ENCODE data around the gene SCNM1.
"Not testable (repeated sequence)": the region's sequence is repeated elsewhere in the genome, so short reads cannot be mapped to it uniquely, and the experiment has no call there.

SCNM1 gene

DNA sequence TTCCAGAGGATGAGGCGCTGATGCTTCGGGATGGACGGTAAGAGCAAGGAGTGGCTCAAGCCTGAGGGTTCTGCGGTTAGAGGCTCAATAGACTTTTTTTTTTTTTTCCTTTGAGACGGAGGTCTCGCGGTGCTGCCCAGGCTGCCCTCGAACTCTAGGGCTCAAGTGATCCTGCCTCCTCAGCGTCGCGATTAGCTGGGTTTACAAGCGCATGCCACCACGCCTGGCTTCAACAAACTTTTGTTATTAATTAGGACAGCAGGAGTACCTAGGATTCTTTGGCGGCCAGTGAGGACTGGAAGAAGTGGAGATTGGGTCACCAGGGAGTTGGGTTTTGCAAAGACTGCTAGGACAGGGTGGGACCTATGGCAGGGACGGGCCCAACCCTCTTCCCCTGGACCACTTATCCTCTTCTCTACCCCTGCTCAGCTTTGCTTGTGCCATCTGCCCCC is 587 bp downstream of the SCNM1 start:
- peaks cover 27 to 30% of the 10 kb centered on the region in 2 donors for H3K36me3 ChIP-seq (ENCODE audit: control insufficient read depth in 2 of 2, insufficient read depth in 2 of 2, low read length in 2 of 2)
- H3K27me3 ChIP-seq (ENCODE audit: control insufficient read depth in 2 of 2, insufficient read depth in 2 of 2, low read length in 2 of 2): no peaks in the 10 kb centered on the region
- peak overlapping the region; percentile 78 to 100 for H3K4me3 ChIP-seq (ENCODE audit: low read length in 2 of 2)
- H3K27ac ChIP-seq (ENCODE audit: low read depth in 2 of 2, low read length in 2 of 2): peak overlapping the region in 1 of 2 donors; percentile 82
- peak overlapping the region; percentile 83 to 96 for H3K9ac ChIP-seq (ENCODE audit: low read depth in 1 of 2, low read length in 2 of 2)
- H3K9me3 ChIP-seq (ENCODE audit: control insufficient read depth in 2 of 2, low read length in 2 of 2): no peaks in the 10 kb centered on the region
- H3K4me1 ChIP-seq (ENCODE audit: control insufficient read depth in 2 of 2, insufficient read depth in 2 of 2, low read length in 2 of 2): peaks cover 13 to 18% of the 10 kb centered on the region in 2 donors

DNA sequence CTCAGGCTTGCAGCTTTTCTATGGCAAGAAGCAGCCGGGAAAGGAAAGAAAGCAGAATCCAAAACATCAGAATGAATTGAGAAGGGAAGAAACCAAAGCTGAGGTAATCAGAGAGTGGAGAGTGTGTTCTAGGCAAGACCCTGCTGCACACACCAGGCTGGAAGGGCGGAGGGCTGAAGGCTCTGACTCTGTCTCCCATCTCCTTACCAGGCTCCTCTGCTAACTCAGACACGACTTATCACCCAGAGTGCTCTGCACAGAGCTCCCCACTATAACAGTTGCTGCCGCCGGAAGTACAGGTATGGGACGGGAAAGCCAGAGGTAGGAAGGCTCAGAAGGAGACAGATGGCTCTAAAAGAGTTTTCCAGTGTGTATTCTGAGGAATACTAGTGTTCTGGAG is 1.2 kb downstream of the SCNM1 start:
- peaks cover 23 to 28% of the 10 kb centered on the region in 2 donors for H3K36me3 ChIP-seq (ENCODE audit: control insufficient read depth in 2 of 2, insufficient read depth in 2 of 2, low read length in 2 of 2)
- H3K27me3 ChIP-seq (ENCODE audit: control insufficient read depth in 2 of 2, insufficient read depth in 2 of 2, low read length in 2 of 2): no peaks in the 10 kb centered on the region
- peak overlapping the region; percentile 78 to 100 for H3K4me3 ChIP-seq (ENCODE audit: low read length in 2 of 2)
- no peak overlapping the region for H3K27ac ChIP-seq (ENCODE audit: low read depth in 2 of 2, low read length in 2 of 2)
- H3K9me3 ChIP-seq (ENCODE audit: control insufficient read depth in 2 of 2, low read length in 2 of 2): no peaks in the 10 kb centered on the region
- H3K9ac ChIP-seq (ENCODE audit: low read depth in 1 of 2, low read length in 2 of 2): no peak overlapping the region
- peaks cover 13 to 18% of the 10 kb centered on the region in 2 donors for H3K4me1 ChIP-seq (ENCODE audit: control insufficient read depth in 2 of 2, insufficient read depth in 2 of 2, low read length in 2 of 2)

DNA sequence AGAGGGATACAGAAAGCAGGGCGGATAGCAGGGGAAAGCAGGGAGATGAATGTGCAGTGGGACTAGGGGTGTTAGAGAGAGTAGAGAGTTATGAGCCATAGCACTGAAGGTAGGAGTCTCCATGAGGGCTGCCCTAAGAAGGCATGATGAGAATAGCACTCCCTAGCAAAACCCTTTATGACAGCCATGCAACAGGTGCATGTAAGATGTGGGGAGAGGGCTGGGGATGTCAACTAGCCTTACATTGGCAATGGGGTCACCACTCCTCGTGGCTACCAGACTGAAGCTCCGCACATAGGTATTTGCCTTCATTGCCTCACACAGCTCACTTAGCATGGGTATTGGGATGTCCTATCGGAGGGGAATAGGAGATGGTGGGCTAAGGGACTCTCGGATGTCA is 5.2 kb downstream of the SCNM1 start:
- H3K27ac ChIP-seq (ENCODE audit: low read depth in 2 of 2, low read length in 2 of 2): no peak overlapping the region
- H3K9me3 ChIP-seq (ENCODE audit: control insufficient read depth in 2 of 2, low read length in 2 of 2): no peaks in the 10 kb centered on the region
- no peaks in the 10 kb centered on the region for H3K27me3 ChIP-seq (ENCODE audit: control insufficient read depth in 2 of 2, insufficient read depth in 2 of 2, low read length in 2 of 2)
- H3K4me1 ChIP-seq (ENCODE audit: control insufficient read depth in 2 of 2, insufficient read depth in 2 of 2, low read length in 2 of 2): peaks cover 7 to 10% of the 10 kb centered on the region in 2 donors
- no peak overlapping the region for H3K9ac ChIP-seq (ENCODE audit: low read depth in 1 of 2, low read length in 2 of 2)
- peaks cover 31 to 55% of the 10 kb centered on the region in 2 donors for H3K36me3 ChIP-seq (ENCODE audit: control insufficient read depth in 2 of 2, insufficient read depth in 2 of 2, low read length in 2 of 2)
- H3K4me3 ChIP-seq (ENCODE audit: low read length in 2 of 2): no peak overlapping the region

DNA sequence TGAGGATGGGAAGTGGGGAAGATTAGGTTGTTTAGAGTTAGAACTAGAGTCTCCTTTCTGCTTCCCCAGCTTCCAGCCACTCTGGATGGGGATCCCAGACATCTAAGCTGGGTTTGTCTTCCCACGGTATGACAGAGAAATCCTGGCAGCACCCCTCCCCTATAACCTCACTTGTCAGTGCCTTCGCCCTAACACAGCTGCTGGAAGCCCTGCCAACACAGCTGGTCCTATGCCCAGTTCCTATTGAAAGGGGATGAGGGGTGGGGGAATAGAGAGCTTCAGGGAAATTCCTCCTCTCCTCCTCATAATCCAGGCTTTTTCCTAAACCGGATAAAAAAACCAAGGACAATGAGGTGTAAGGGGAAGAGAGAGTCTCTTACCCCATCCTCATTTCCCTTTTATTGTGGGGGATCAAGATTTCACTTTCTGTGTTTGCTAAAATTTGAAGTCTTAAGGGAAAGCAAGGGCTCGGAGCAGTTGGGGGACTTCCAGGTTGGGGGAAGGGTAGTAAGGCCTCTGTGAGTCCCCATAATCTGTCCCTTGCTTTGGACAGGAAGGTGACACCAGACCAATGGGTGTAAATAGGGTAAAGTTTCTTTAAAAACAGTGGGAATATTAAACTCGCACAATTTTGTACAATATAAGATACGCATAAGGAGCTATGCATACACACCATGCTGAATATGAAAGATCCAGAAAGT is 9.2 kb downstream of the SCNM1 start:
- H3K9me3 ChIP-seq (ENCODE audit: control insufficient read depth in 2 of 2, low read length in 2 of 2): no peaks in the 10 kb centered on the region
- no peaks in the 10 kb centered on the region for H3K4me1 ChIP-seq (ENCODE audit: control insufficient read depth in 2 of 2, insufficient read depth in 2 of 2, low read length in 2 of 2)
- no peak overlapping the region for H3K9ac ChIP-seq (ENCODE audit: low read depth in 1 of 2, low read length in 2 of 2)
- no peak overlapping the region for H3K4me3 ChIP-seq (ENCODE audit: low read length in 2 of 2)
- peaks cover 49 to 69% of the 10 kb centered on the region in 2 donors for H3K36me3 ChIP-seq (ENCODE audit: control insufficient read depth in 2 of 2, insufficient read depth in 2 of 2, low read length in 2 of 2)
- no peak overlapping the region for H3K27ac ChIP-seq (ENCODE audit: low read depth in 2 of 2, low read length in 2 of 2)
- H3K27me3 ChIP-seq (ENCODE audit: control insufficient read depth in 2 of 2, insufficient read depth in 2 of 2, low read length in 2 of 2): no peaks in the 10 kb centered on the region

DNA sequence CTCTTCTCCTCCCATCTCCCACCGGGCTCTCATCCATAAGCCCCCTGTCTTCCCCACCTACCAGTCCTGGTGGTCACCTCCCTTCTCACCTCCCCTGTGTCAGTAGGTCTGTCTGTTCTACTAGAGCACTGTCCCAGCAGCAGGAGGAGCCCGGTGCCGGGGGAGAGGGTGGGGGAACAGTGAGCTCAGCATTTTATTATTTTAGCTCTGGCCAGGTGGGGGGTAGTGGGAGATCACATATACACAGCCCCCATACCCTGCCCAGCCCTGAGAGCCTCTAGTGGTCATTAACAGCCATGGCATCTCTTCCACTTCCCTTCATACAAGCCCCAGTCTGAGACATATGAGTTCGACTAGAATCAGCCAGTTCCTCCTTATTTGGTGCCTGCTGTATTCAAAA is 9.9 kb downstream of the SCNM1 start, which contains the start of gene TMOD4:
TMOD4 (minus strand) TSS at position 119 of the 400 bp plus-strand sequence. CDS start 1,106 bp downstream, outside the sequence.
- no peak within 1 kb of the TSS for H3K27ac ChIP-seq (ENCODE audit: low read depth in 2 of 2, low read length in 2 of 2)
- H3K9ac ChIP-seq (ENCODE audit: low read depth in 1 of 2, low read length in 2 of 2): no peak within 1 kb of the TSS
- no peaks in the 10 kb centered on the region for H3K9me3 ChIP-seq (ENCODE audit: control insufficient read depth in 2 of 2, low read length in 2 of 2)
- H3K4me1 ChIP-seq (ENCODE audit: control insufficient read depth in 2 of 2, insufficient read depth in 2 of 2, low read length in 2 of 2): no peaks in the 10 kb centered on the region
- peaks cover 49 to 66% of the 10 kb centered on the region in 2 donors for H3K36me3 ChIP-seq (ENCODE audit: control insufficient read depth in 2 of 2, insufficient read depth in 2 of 2, low read length in 2 of 2)
- no peaks in the 10 kb centered on the region for H3K27me3 ChIP-seq (ENCODE audit: control insufficient read depth in 2 of 2, insufficient read depth in 2 of 2, low read length in 2 of 2)
- no peak within 1 kb of the TSS for H3K4me3 ChIP-seq (ENCODE audit: low read length in 2 of 2)

DNA sequence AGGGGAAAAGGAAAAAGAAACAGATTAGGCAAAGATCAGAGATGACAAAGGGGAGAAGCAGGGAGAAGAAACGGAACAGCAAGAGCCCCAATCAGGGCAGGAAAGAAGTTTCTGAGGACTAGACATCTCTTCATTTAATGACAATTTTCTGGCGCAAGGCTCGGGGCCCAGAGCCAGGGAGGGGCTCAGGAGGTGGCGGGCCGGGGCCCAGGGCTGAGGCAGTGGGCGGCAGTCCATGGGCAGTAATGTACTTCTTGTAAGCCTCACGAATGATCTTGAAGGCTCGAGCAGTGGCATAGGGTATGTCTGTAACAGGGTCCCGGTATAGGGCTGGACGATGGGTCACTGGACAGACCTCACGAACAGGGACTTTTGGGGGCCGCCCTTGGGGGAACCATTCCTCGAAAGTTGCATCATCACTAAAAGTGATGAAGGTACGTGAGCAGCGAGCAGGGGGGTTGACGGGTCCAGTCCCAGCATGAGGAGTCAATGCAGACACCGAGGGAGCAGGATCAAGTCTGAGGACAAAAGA is 10.6 kb downstream of the SCNM1 start:
- H3K4me3 ChIP-seq (ENCODE audit: low read length in 2 of 2): no peak overlapping the region
- no peak overlapping the region for H3K9ac ChIP-seq (ENCODE audit: low read depth in 1 of 2, low read length in 2 of 2)
- no peak overlapping the region for H3K27ac ChIP-seq (ENCODE audit: low read depth in 2 of 2, low read length in 2 of 2)
- no peaks in the 10 kb centered on the region for H3K4me1 ChIP-seq (ENCODE audit: control insufficient read depth in 2 of 2, insufficient read depth in 2 of 2, low read length in 2 of 2)
- H3K27me3 ChIP-seq (ENCODE audit: control insufficient read depth in 2 of 2, insufficient read depth in 2 of 2, low read length in 2 of 2): no peaks in the 10 kb centered on the region
- H3K36me3 ChIP-seq (ENCODE audit: control insufficient read depth in 2 of 2, insufficient read depth in 2 of 2, low read length in 2 of 2): peaks cover 48 to 67% of the 10 kb centered on the region in 2 donors
- no peaks in the 10 kb centered on the region for H3K9me3 ChIP-seq (ENCODE audit: control insufficient read depth in 2 of 2, low read length in 2 of 2)

DNA sequence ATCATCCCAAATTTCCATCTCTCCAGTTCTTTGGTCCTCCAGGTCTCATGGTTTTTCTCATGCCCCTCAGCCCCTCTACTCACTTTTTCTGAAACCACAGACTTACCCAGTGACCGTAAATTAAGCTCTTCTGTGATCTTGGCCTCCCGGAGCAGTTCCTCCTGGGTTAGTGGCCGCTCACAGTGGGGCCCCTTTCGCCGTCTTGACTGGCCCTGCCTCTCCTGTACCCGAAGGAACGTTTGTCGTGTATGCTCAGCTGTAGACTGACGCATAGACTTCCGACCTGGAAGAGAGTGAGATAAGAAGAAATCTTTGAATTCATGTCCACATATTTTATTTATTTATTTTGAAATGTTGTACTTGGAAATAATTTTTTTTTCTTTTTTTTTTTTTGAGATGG is 18.3 kb downstream of the SCNM1 start:
- Histone ChIP-seq H3K9me3 (ENCODE audit: control insufficient read depth in 2 of 2, low read length in 2 of 2) (no peaks in the 10 kb centered on the region), H3K4me1 (ENCODE audit: control insufficient read depth in 2 of 2, insufficient read depth in 2 of 2, low read length in 2 of 2) (peaks cover 7 to 8% of the 10 kb centered on the region in 2 donors), H3K27me3 (ENCODE audit: control insufficient read depth in 2 of 2, insufficient read depth in 2 of 2, low read length in 2 of 2) (no peaks in the 10 kb centered on the region)

DNA sequence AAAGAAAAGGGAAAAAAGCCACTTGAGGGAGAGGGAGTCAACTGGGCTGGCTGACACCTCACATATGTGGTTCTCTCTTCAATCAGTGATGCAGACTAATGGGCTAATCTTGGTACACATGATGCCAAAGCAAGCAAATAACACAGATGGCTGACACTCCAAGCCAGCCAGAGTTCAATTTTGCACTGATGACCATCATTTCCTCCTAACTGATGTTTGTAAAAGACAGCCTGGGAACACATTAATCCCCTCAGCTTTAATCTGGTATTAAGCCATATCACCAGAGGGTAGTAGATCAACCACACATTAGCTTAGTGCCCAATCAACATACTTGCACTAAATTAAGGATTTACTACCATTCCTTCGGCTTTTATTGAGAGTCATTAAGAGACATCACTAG is 21.3 kb downstream of the SCNM1 start:
- Histone ChIP-seq H3K36me3 (ENCODE audit: control insufficient read depth in 2 of 2, insufficient read depth in 2 of 2, low read length in 2 of 2) (peaks cover 25 to 29% of the 10 kb centered on the region in 2 donors), H3K9me3 (ENCODE audit: control insufficient read depth in 2 of 2, low read length in 2 of 2) (no peaks in the 10 kb centered on the region), H3K9ac (ENCODE audit: low read depth in 1 of 2, low read length in 2 of 2) (no peak overlapping the region), H3K4me3 (ENCODE audit: low read length in 2 of 2) (no peak overlapping the region), H3K27ac (ENCODE audit: low read depth in 2 of 2, low read length in 2 of 2) (no peak overlapping the region), H3K4me1 (ENCODE audit: control insufficient read depth in 2 of 2, insufficient read depth in 2 of 2, low read length in 2 of 2) (peaks cover 10% of the 10 kb centered on the region in 2 donors), H3K27me3 (ENCODE audit: control insufficient read depth in 2 of 2, insufficient read depth in 2 of 2, low read length in 2 of 2) (no peaks in the 10 kb centered on the region)

More for the DNA sequence above, 18.3 kb downstream of the SCNM1 start:
- Histone ChIP-seq H3K36me3 (ENCODE audit: control insufficient read depth in 2 of 2, insufficient read depth in 2 of 2, low read length in 2 of 2) (peaks cover 44 to 48% of the 10 kb centered on the region in 2 donors), H3K4me3 (ENCODE audit: low read length in 2 of 2) (no peak overlapping the region), H3K9ac (ENCODE audit: low read depth in 1 of 2, low read length in 2 of 2) (no peak overlapping the region), H3K27ac (ENCODE audit: low read depth in 2 of 2, low read length in 2 of 2) (no peak overlapping the region)

DNA sequence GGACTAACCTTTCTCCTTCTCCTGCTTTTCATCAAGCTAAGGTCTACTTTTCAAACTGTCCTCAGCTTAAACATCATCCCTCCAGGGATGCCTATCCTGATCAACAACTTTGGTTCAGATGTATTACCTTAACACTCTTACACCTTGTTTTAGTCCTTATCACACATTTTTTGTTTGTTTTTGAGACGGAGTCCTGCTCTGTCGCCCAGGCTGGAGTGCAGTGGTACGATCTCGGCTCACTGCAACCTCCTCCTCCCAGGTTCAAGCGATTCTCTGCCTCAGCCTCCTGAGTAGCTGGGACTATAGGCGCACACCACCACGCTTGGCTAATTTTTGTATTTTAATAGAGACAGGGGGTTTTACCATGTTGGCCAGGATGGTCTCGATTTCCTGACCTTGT is 22.7 kb downstream of the SCNM1 start:
- not testable (repeated sequence) for H3K9ac ChIP-seq (ENCODE audit: low read depth in 1 of 2, low read length in 2 of 2); H3K9me3 ChIP-seq (ENCODE audit: control insufficient read depth in 2 of 2, low read length in 2 of 2); H3K27ac ChIP-seq (ENCODE audit: low read depth in 2 of 2, low read length in 2 of 2); H3K27me3 ChIP-seq (ENCODE audit: control insufficient read depth in 2 of 2, insufficient read depth in 2 of 2, low read length in 2 of 2)
- Histone ChIP-seq H3K4me1 (ENCODE audit: control insufficient read depth in 2 of 2, insufficient read depth in 2 of 2, low read length in 2 of 2) (peaks cover 10% of the 10 kb centered on the region in 2 donors), H3K4me3 (ENCODE audit: low read length in 2 of 2) (peak overlapping the region; percentile 85 to 94), H3K36me3 (ENCODE audit: control insufficient read depth in 2 of 2, insufficient read depth in 2 of 2, low read length in 2 of 2) (peaks cover 13 to 17% of the 10 kb centered on the region in 2 donors)

DNA sequence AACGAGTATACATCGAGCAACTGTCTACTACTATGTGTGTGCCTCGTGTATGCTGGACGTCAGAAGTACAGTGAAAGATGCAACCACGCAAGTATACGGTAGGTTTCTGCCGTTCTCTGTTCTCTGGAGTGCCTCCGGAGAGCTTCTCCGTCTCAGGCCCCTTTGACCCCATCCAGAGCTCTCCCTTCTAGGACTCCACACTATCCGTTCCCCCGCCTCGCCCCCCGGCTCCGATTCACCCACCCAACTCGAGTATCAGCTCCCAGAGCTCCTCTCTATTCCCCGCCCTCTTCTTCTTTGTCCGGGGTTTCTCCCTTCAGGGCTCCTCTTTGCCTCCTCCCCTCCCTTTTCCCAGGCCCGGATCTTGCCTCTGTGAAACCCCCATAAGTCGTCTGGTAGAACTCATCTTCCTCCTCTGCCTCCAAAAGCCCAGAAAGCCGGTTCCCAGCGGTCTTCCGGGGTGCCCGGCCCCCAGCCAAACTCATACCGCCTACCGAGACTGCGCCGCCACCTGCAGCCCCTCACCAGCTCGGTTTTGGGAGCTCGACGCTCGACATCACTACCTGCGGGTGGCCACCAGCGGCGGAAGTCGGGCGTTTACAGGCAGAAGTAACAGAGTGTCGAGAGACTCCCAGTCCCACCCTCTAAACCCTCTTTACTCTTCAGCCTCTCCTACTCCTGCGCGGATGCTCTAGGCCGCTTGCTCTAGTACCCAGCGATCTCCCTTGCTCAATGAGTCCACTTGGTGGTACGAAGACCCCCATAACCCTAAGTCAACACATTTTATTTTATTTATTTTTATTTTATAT is 23.9 kb downstream of the SCNM1 start, which contains the start of gene VPS72:
VPS72 (minus strand) TSS at position 561 of the 809 bp plus-strand sequence; CDS start at position 485, 76 bp downstream.
- Histone ChIP-seq H3K9ac (ENCODE audit: low read depth in 1 of 2, low read length in 2 of 2) (peak within 1 kb of the TSS; percentile 89 to 92), H3K27ac (ENCODE audit: low read depth in 2 of 2, low read length in 2 of 2) (peak within 1 kb of the TSS; percentile 73 to 75), H3K27me3 (ENCODE audit: control insufficient read depth in 2 of 2, insufficient read depth in 2 of 2, low read length in 2 of 2) (no peaks in the 10 kb centered on the region), H3K4me1 (ENCODE audit: control insufficient read depth in 2 of 2, insufficient read depth in 2 of 2, low read length in 2 of 2) (peaks cover 10% of the 10 kb centered on the region in 2 donors), H3K4me3 (ENCODE audit: low read length in 2 of 2) (peak within 1 kb of the TSS; percentile 85 to 94), H3K36me3 (ENCODE audit: control insufficient read depth in 2 of 2, insufficient read depth in 2 of 2, low read length in 2 of 2) (peaks cover 7 to 9% of the 10 kb centered on the region in 2 donors), H3K9me3 (ENCODE audit: control insufficient read depth in 2 of 2, low read length in 2 of 2) (no peaks in the 10 kb centered on the region)

Data from mucosa of rectum (tissue), 2 donors.